Measurements from ENCODE around the gene ACYP2.

- TF ChIP-seq CTCF (IDR thresholded peaks at IDR 0.05) (no peak), POLR2AphosphoS5 (IDR thresholded peaks at IDR 0.05) (no peak)
Observed at GRCh38 chr2:54342603-54343002, 227.2 kb downstream of the ACYP2 start.
